Endothelial cell of umbilical vein (primary cell): ENCODE data around the gene B3GALT5. TPM values are rescaled to one million over a fixed set of nuclear protein-coding genes. Genes with fewer than 3 reads are reported as not detected.

Experiments
- BruUV-seq: library from RNA; stranded (reverse); fragments of 400-500 nt; replicated peaks from 2 replicates; lab custom pipeline; 2021; lab: Mats Ljungman, UMichigan
- CTCF ChIA-PET: fragments of 300-600, 350-600 bp; sonication (Branson Sonifier 250); formaldehyde crosslinking; loops from one replicate; lab custom pipeline; 2021; ENCODE audit warnings: antibody characterized with exemption, inconsistent platforms; lab: Charles Lee
- POLR2A ChIA-PET: fragments of 300-600, 350-600 bp; sonication (Branson Sonifier 250); formaldehyde crosslinking; loops from one replicate; lab custom pipeline; 2021; ENCODE audit warnings: antibody characterized with exemption, inconsistent platforms; lab: Charles Lee
- DNase-seq: peaks from one replicate; pipeline ENCODE4 v3.0.0-alpha.2; 2011; ENCODE audit warnings: low read depth, low spot score
- FAIRE-seq: peaks from 2 replicates; lab custom pipeline; 2011; peaks lifted over from hg19 to GRCh38; lab: Jason Lieb, UNC
- H2AFZ ChIP-seq: 2 replicates; pipeline ENCODE4 v1.6.0; 2012; ENCODE audit warnings: low read depth, low read length, control low read depth, inconsistent platforms
- H3K27ac ChIP-seq: 2 replicates; pipeline ENCODE4 v1.5.1; 2011; ENCODE audit warnings: low read depth, mild to moderate bottlenecking, control low read depth, low read length, moderate library complexity; ENCODE audit not compliant: insufficient read depth
- H3K27me3 ChIP-seq, 2 experiments: 2 replicates each; pipeline versions ENCODE4 v1.6.0 to v1.6.1; 2011; ENCODE audit warnings: low read length in 2 of 2, mixed read lengths in 1 of 2; ENCODE audit not compliant: control insufficient read depth in 2 of 2, insufficient read depth in 2 of 2
- H3K36me3 ChIP-seq, 2 experiments: 2 replicates in 1 of 2; 3 replicates in 1 of 2; pipeline ENCODE4 v1.5.1; 2011; ENCODE audit warnings: low read length in 2 of 2, mild to moderate bottlenecking in 1 of 2, moderate library complexity in 1 of 2; ENCODE audit not compliant: control insufficient read depth in 2 of 2, insufficient read depth in 2 of 2; ENCODE audit errors: extremely low read depth in 1 of 2
- H3K4me1 ChIP-seq: 3 replicates; pipeline ENCODE4 v1.5.1; 2011; ENCODE audit warnings: mild to moderate bottlenecking, low read length; ENCODE audit not compliant: control insufficient read depth, insufficient read depth; ENCODE audit errors: extremely low read depth
- H3K4me2 ChIP-seq: 2 replicates; pipeline ENCODE4 v1.6.1; 2011; ENCODE audit warnings: low read length, control low read depth, mixed read lengths; ENCODE audit not compliant: insufficient read depth
- H3K4me3 ChIP-seq, 3 experiments: fragments of 200-600 bp in 1 of 3; sonication (generic), shearing (Covaris generic) in 1 of 3; replicated peaks in 1 of 3; 2 replicates each; pipeline ENCODE4 v1.5.1; 2011 to 2016; ENCODE audit warnings: control low read depth in 3 of 3, low read length in 3 of 3, mild to moderate bottlenecking in 2 of 3, inconsistent platforms in 1 of 3, low read depth in 1 of 3, moderate library complexity in 1 of 3; ENCODE audit not compliant: insufficient read depth in 1 of 3
- H3K79me2 ChIP-seq: 2 replicates; pipeline ENCODE4 v1.6.0; 2012; ENCODE audit warnings: low read length, inconsistent platforms; ENCODE audit not compliant: control insufficient read depth, insufficient read depth
- H3K9ac ChIP-seq: replicated peaks from 2 replicates; pipeline ENCODE3; 2011; ENCODE audit warnings: low read length, control low read depth; ENCODE audit not compliant: insufficient read depth; ENCODE audit errors: extremely low read depth
- H3K9me1 ChIP-seq: replicated peaks from 3 replicates; pipeline ENCODE4 v1.6.0; 2011; ENCODE audit warnings: mild to moderate bottlenecking, low read length; ENCODE audit not compliant: control insufficient read depth, insufficient read depth; ENCODE audit errors: extremely low read depth
- H3K9me3 ChIP-seq: replicated peaks from 2 replicates; pipeline ENCODE4 v1.5.1; 2012; ENCODE audit warnings: low read length, inconsistent platforms; ENCODE audit not compliant: control insufficient read depth, insufficient read depth
- H4K20me1 ChIP-seq: replicated peaks from 2 replicates; pipeline ENCODE3; 2011; ENCODE audit warnings: mild to moderate bottlenecking, low read length; ENCODE audit not compliant: control insufficient read depth, insufficient read depth; ENCODE audit errors: extremely low read depth
- MYC ChIP-seq: IDR thresholded peaks from one replicate; pipeline ENCODE4 v1.6.1; 2011; ENCODE audit warnings: mild to moderate bottlenecking, low read depth, low read length
- POLR2A ChIP-seq: IDR thresholded peaks from 2 replicates; pipeline ENCODE4 v1.6.1; 2012; ENCODE audit warnings: low read depth, mild to moderate bottlenecking, control low read depth, low read length
- POLR2AphosphoS5 ChIP-seq: IDR thresholded peaks from 2 replicates; pipeline ENCODE4 v1.6.1; 2012; ENCODE audit warnings: low read depth, mild to moderate bottlenecking, control low read depth, low read length, moderate library complexity; ENCODE audit not compliant: insufficient read depth
- dilution Hi-C: fragments of 300-500 bp; cut with MboI; formaldehyde crosslinking; loops from one replicate; pipeline ENCODE4 v1.15.0; 2019; ENCODE audit warnings: low sequenced_read_pairs; ENCODE audit not compliant: extremely low pct_ligation_motif_present
- intact Hi-C: fragments of 100-400 bp; cut with micrococcal nuclease; formaldehyde crosslinking; loops from one replicate; pipeline ENCODE4 v1.10.0; 2022
- polyA plus RNA-seq, 4 experiments: library from polyadenylated mRNA; depleted of rRNA in 3 of 4; stranded (reverse) in 3 of 4; unstranded in 1 of 4; fragments of >200 nt; gene quantifications; 2 replicates each; pipeline versions ENCODE4 v1.2.1 to v1.2.3, GENCODE V29; 2011 to 2012; ENCODE audit warnings: missing spikeins in 1 of 4
- total RNA-seq: library from RNA; stranded (reverse); gene quantifications from 2 replicates; pipeline ENCODE4 v1.2.3, GENCODE V29; 2021
- TF ChIP-seq, protein P1 (sequence below): IDR thresholded peaks from 2 replicates; pipeline ENCODE4 v1.6.1; 2011; ENCODE audit not compliant: insufficient read depth, insufficient read length

Gene B3GALT5
- total and polyA plus RNA-seq, 2 donors (not counting 3 experiments of a cell fraction or from before 2014, with no cell fraction given), result 0.04 TPM; not detected in 1

DNA sequence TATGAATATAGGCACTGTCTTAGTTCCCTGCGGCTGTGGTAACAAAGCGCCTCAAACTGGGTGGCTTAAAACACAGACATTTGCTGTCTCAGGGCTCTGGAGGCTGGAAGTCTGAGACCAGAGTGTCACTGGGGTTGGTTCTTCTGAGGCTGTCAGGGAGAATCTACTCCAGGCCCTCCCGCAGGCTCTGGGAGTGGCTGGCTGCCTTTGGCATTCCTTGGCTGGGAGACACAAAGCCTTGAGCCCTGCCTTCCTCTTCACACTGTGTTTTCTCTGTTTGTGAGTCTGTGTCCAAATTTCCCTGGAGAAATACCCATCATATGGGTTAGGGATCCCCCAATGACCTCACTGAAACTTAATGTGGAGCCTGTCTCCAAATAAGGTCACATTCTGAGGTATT is 38.5 kb downstream of the B3GALT5 start:
- DNase-seq (no peak), FAIRE-seq (no peak)
- no peak overlapping the region for H3K9ac ChIP-seq
- no peaks in the 10 kb centered on the region for H3K36me3 ChIP-seq
- H3K27ac ChIP-seq, result no peak overlapping the region
- dilution Hi-C loops (no loop called here), intact Hi-C loops (no loop called here)
- no TSS peak for BruUV-seq
- H3K27me3 ChIP-seq, result no peaks in the 10 kb centered on the region
- no peaks in the 10 kb centered on the region for H3K9me1 ChIP-seq
- H3K9me3 ChIP-seq, result no peaks in the 10 kb centered on the region
- no peak overlapping the region for H3K4me3 ChIP-seq
- H3K4me2 ChIP-seq, result no peak overlapping the region
- H3K79me2 ChIP-seq, result no peaks in the 10 kb centered on the region
- ChIA-PET POLR2A (no interaction called here), CTCF (no interaction called here)
- H4K20me1 ChIP-seq, result no peaks in the 10 kb centered on the region
- peaks cover 7% of the 10 kb centered on the region for H3K4me1 ChIP-seq
- no peak overlapping the region for H2AFZ ChIP-seq
- TF ChIP-seq POLR2AphosphoS5, result no peak
- TF ChIP-seq MYC, result no peak

DNA sequence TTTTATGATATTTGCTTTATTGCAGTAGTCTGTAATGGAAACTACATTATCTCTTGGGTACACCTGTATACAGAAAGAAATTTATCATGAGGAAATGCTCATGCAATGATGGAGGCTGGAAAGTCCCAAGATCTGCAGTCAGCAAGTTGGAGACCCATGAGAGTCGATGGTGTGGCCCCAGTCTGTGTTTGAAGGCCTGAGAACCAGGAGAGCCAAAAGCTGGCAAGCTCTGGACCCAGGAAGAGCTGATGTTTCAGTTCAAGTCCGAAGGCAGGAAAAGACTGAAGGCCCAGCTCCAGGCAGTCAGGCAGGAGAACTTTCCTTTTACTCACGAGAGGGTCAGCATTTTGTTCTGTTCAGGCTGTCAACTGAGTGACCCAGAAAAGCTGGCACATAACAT is 42.2 kb downstream of the B3GALT5 start:
- Histone ChIP-seq H3K36me3 (no peaks in the 10 kb centered on the region), H3K4me3 (no peak overlapping the region), H3K4me1 (peaks cover 4% of the 10 kb centered on the region), H3K9ac (no peak overlapping the region), H3K9me1 (no peaks in the 10 kb centered on the region), H3K79me2 (no peaks in the 10 kb centered on the region), H3K27ac (no peak overlapping the region), H3K9me3 (no peaks in the 10 kb centered on the region), H4K20me1 (no peaks in the 10 kb centered on the region), H3K4me2 (no peak overlapping the region), H3K27me3 (no peaks in the 10 kb centered on the region), H2AFZ (no peak overlapping the region)
- TF ChIP-seq POLR2A (no peak), POLR2AphosphoS5 (no peak)
- TF ChIP-seq, protein P1, sequence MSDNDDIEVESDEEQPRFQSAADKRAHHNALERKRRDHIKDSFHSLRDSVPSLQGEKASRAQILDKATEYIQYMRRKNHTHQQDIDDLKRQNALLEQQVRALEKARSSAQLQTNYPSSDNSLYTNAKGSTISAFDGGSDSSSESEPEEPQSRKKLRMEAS, result no peak
- intact Hi-C loops (no loop called here), dilution Hi-C loops (no loop called here)
- POLR2A ChIA-PET, result no interaction called here
- CTCF ChIA-PET, result no interaction called here
- DNase-seq (no peak), FAIRE-seq (no peak)
- no TSS peak for BruUV-seq
